ENCODE data around the gene ZNF155. TPM values are rescaled to one million over a fixed set of nuclear protein-coding genes. Genes with fewer than 3 reads are reported as not detected.

ZNF155 gene
- total and polyA plus RNA-seq, 11 donors = 4.0 to 7.7 (median 6.3) TPM

DNA sequence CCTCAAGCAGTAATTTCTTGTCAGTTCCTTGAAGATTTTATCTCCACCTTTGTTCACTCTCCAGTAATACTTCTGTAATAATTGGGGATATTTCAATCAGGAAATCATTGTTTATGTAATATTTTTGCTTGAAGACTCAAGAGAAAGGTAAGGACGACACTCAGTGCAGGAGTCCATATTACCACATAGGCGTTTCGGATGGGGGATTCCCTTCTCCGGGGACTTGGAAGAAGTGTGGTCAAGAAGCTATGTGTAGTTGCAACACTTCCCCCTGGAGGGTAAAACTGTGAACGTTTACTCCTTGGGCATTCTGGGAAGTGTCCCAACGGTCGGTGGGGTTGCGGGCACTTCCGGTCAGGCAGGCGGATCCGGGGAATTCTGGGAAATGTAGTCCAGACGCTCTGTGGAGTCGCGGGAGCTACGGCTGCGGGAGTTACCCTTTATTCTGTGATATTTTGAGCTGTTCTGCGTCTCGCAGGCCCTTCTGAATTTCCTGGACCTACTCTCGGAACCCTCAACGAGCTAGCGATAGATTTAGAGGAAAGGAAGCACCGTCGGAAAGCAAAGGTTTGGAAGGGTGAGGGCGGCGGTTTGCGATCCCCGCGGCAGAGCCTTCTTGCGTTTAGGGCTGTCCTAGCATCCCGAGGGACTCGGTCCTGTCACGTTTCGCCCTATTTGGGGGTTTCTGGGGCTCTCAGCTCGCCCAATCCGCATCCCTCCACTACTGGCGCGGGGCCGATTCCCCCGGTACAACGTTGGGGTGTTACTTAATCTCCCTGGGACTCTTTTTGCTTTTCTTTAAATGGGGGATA lies 32.9 kb upstream of the ZNF155 start, which contains the start of gene ZNF221:
Gene ZNF221, plus strand, starts transcription at position 395 of the 812 bp plus-strand sequence. CDS start 11,499 bp downstream, outside the sequence.
- Histone ChIP-seq H3K9me3 (peaks cover 0 to 63% (median 16%) of the 10 kb centered on the region in 12 donors), H3K4me1 (peaks cover 0 to 5% (median 0%) of the 10 kb centered on the region in 12 donors), H3K36me3 (peaks cover 0 to 13% (median 0%) of the 10 kb centered on the region in 9 donors), H3K27me3 (no peaks in the 10 kb centered on the region), H3K27ac (peak within 1 kb of the TSS; percentile 18 to 85 (median 75)), H3K4me3 (peak within 1 kb of the TSS; percentile 57 to 95 (median 78))
- TF ChIP-seq POLR2A (IDR thresholded peaks at IDR 0.05) (no peak), CTCF (IDR thresholded peaks at IDR 0.05) (peak; percentile 19 to 75 (median 44))
- DNase-seq (peak; percentile 91 to 95 (median 93)), ATAC-seq (peak; percentile 98 to 100 (median 100))
- 0 to 1% (median 0%) methylated on average over 34 to 40 of the region's 40 CpGs for WGBS, 4 donors
- intact Hi-C loops (cut with DNase I) = loop anchor here in 4 of 10 donors (1.0 to 5.0 kb wide), 7 partner anchors 16 to 102 kb away; partner anchors contain the start of genes ZNF45 (in 2 of the 4), ZNF155 (in 1 of the 4) and ZNF223 (in 1 of the 4)

- no peak for TF ChIP-seq POLR2A (IDR thresholded peaks at IDR 0.05)
- H3K9me3 ChIP-seq = peaks cover 0 to 85% (median 53%) of the 10 kb centered on the region in 12 donors
- H3K4me1 ChIP-seq = no peaks in the 10 kb centered on the region
- DNase-seq = no peak
- no peak overlapping the region for H3K4me3 ChIP-seq
- intact Hi-C loops (cut with DNase I) = no loop called here
- no peaks in the 10 kb centered on the region for H3K27me3 ChIP-seq
- no peak overlapping the region for H3K27ac ChIP-seq
- ATAC-seq = no peak
- peaks cover 0 to 49% (median 0%) of the 10 kb centered on the region in 9 donors for H3K36me3 ChIP-seq
- 94 to 97% (median 94%) methylated on average over 3 of the region's 3 CpGs for WGBS, 4 donors
Measured at GRCh38 chr19:43956827-43957226, 27.2 kb upstream of the ZNF155 start.

DNA sequence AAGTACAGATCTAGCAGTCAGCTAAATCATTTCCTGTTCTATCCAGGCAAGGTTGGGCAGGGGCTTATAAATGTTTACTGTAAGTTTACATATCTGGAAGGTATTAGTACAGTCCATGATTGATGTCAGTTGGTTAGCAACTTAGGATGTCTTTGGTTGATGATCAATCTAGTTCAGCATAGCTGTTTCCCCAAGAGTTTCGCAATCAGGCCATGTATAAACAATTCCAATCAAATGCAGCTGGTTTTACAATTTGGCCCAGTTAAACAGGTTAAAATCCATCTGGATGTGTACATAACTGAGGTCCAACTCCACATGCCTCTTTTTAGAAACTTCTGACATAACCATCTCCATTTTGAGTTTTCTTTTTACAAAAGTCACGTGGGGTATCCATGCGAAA lies 26.1 kb upstream of the ZNF155 start:
- Histone ChIP-seq H3K27ac (no peak overlapping the region), H3K4me1 (no peaks in the 10 kb centered on the region), H3K27me3 (no peaks in the 10 kb centered on the region), H3K4me3 (no peak overlapping the region), H3K9me3 (peaks cover 0 to 91% (median 61%) of the 10 kb centered on the region in 12 donors), H3K36me3 (peaks cover 0 to 59% (median 4%) of the 10 kb centered on the region in 9 donors)
- ATAC-seq (no peak), DNase-seq (no peak)
- intact Hi-C loops (cut with DNase I) = no loop called here
- no peak for TF ChIP-seq POLR2A (IDR thresholded peaks at IDR 0.05)
- TF ChIP-seq CTCF (IDR thresholded peaks at IDR 0.05) = no peak
- 95 to 98% (median 98%) methylated on average over 3 of the region's 3 CpGs for WGBS, 4 donors

DNA sequence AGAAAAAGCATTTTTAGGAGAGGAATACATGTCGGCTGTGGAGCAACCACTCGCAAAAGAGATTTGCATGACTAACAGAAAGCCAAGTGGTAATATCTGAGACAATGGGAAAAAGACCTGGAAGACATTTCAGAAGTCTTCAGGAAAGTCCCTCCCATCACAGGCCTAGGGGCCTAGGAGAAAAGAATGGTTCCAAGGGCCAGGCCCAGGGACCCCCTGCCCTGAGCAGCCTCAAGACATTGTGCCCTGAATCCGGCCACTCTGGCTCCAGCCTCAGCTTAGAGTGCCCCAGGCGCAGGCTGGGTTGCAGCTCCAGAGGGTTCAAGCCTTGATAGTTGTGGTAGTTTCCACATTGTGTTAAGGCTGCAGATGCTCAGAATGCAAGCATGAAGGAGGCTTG lies 23.6 kb upstream of the ZNF155 start:
- Histone ChIP-seq H3K9me3 (peaks cover 0 to 100% (median 80%) of the 10 kb centered on the region in 12 donors), H3K4me3 (no peak overlapping the region), H3K4me1 (no peaks in the 10 kb centered on the region), H3K27me3 (no peaks in the 10 kb centered on the region), H3K27ac (no peak overlapping the region), H3K36me3 (peaks cover 4 to 74% (median 25%) of the 10 kb centered on the region in 9 donors)
- WGBS, 4 donors = 70 to 74% (median 72%) methylated on average over 4 of the region's 4 CpGs
- ATAC-seq = no peak
- intact Hi-C loops (cut with DNase I) = no loop called here
- no peak for DNase-seq
- no peak for TF ChIP-seq POLR2A (IDR thresholded peaks at IDR 0.05)
- TF ChIP-seq CTCF (IDR thresholded peaks at IDR 0.05) = no peak
